Glomerular visceral epithelial cell (primary cell): ENCODE results near the gene PCDHA7.
"Not testable (repeated sequence)": the region's sequence is repeated elsewhere in the genome, so short reads cannot be mapped to it uniquely, and the experiment has no call there.

ENCODE experiments used
- DNase-seq: peaks from one replicate; pipeline ENCODE4 v3.0.0-alpha.2; 2016; ENCODE audit errors: extremely low spot score

Gene PCDHA7

DNA sequence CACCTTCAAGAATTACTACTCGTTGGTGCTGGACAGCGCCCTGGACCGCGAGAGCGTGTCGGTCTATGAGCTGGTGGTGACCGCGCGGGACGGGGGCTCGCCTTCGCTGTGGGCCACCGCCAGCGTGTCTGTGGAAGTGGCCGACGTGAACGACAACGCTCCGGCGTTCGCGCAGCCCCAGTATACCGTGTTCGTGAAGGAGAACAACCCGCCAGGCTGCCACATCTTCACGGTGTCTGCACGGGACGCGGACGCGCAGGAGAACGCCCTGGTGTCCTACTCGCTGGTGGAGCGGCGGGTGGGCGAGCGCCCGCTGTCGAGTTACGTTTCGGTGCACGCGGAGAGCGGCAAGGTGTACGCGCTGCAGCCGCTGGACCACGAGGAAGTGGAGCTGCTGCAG, 11.1 kb upstream of the PCDHA7 start:
- DNase-seq: not testable (repeated sequence)

DNA sequence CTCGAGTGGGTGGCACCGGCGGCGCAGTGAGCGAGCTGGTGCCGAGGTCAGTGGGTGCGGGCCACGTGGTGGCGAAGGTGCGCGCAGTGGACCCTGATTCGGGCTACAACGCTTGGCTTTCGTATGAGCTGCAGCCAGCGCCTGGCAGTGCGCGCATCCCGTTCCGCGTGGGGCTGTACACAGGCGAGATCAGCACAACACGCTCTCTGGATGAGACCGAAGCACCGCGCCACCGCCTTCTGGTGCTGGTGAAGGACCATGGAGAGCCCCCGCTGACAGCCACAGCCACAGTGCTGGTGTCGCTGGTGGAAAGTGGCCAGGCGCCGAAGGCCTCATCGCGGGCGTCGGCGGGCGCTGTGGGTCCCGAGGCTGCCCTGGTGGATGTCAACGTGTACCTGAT, 10.6 kb upstream of the PCDHA7 start:
- DNase-seq: no peak

DNA sequence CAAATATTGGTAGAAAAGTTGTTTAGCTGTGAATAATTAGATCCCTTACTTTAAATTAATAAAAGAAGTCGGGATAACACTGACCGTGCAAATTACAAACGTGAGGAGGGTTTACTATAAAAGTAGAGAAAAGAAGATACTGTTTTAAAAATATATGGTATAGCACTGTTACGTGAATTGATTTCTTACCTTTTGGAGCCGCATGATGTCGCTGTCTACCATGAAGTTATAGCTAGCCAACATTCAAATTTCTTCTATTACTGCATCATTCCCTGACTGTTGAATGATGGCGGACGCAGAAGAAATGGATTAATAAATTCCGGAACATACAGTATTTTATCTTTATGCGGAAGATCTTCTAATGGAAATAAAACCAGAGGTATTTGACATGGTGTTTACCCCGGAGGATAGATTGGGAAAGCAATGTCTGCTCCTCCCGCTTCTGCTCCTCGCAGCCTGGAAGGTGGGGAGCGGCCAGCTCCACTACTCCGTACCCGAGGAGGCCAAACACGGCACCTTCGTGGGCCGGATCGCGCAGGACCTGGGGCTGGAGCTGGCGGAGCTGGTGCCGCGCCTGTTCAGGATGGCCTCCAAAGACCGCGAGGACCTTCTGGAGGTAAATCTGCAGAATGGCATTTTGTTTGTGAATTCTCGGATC, 6.2 kb upstream of the PCDHA7 start, which contains the start of gene PCDHA6:
TSS of gene PCDHA6 (plus strand) at position 257 of the 658 bp plus-strand sequence. CDS start at position 389, 132 bp downstream.
- DNase-seq: no peak

DNA sequence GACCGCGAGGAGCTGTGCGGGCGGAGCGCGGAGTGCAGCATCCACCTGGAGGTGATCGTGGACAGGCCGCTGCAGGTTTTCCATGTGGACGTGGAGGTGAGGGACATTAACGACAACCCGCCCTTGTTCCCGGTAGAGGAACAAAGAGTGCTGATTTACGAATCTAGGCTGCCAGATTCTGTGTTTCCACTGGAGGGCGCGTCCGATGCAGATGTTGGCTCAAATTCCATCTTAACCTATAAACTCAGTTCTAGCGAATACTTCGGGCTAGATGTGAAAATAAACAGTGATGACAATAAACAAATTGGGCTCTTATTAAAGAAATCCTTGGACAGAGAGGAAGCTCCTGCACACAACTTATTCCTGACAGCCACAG, 5.7 kb upstream of the PCDHA7 start:
- no peak for DNase-seq

DNA sequence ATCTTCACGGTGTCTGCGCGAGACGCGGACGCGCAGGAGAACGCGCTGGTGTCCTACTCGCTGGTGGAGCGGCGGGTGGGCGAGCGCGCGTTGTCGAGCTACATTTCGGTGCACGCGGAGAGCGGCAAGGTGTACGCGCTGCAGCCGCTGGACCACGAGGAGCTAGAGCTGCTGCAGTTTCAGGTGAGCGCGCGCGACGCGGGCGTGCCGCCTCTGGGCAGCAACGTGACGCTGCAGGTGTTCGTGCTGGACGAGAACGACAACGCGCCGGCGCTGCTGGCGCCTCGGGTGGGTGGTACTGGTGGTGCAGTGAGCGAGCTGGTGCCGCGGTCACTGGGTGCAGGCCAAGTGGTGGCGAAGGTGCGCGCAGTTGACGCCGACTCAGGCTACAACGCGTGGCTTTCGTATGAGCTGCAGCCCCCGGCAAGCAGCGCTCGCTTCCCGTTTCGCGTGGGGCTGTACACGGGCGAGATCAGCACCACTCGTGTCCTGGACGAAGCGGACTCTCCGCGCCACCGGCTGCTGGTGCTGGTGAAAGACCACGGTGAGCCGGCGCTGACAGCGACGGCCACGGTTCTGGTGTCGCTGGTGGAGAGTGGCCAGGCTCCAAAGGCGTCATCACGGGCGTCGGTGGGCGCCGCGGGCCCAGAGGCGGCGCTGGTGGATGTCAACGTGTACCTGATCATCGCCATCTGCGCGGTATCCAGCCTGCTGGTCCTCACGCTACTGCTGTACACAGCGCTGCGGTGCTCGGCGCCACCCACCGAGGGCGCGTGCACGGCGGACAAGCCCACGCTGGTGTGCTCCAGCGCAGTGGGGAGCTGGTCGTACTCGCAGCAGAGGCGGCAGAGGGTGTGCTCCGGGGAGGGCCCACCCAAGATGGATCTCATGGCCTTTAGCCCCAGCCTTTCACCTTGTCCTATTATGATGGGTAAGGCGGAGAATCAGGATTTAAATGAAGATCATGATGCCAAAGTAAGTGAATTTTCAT, 4.3 kb upstream of the PCDHA7 start:
- DNase-seq: not testable (repeated sequence)

DNA sequence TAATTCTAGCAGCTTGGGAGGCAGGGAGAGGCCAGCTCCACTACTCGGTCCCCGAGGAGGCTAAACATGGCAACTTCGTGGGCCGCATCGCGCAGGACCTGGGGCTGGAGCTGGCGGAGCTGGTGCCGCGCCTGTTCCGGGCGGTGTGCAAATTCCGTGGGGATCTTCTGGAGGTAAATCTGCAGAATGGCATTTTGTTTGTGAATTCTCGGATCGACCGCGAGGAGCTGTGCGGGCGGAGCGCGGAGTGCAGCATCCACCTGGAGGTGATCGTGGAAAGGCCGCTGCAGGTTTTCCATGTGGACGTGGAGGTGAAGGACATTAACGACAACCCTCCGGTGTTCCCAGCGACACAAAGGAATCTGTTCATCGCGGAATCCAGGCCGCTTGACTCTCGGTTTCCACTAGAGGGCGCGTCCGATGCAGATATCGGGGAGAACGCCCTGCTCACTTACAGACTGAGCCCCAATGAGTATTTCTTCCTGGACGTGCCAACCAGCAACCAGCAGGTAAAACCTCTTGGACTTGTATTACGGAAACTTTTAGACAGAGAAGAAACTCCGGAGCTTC, 455 bp downstream of the PCDHA7 start:
- not testable (repeated sequence) for DNase-seq

DNA sequence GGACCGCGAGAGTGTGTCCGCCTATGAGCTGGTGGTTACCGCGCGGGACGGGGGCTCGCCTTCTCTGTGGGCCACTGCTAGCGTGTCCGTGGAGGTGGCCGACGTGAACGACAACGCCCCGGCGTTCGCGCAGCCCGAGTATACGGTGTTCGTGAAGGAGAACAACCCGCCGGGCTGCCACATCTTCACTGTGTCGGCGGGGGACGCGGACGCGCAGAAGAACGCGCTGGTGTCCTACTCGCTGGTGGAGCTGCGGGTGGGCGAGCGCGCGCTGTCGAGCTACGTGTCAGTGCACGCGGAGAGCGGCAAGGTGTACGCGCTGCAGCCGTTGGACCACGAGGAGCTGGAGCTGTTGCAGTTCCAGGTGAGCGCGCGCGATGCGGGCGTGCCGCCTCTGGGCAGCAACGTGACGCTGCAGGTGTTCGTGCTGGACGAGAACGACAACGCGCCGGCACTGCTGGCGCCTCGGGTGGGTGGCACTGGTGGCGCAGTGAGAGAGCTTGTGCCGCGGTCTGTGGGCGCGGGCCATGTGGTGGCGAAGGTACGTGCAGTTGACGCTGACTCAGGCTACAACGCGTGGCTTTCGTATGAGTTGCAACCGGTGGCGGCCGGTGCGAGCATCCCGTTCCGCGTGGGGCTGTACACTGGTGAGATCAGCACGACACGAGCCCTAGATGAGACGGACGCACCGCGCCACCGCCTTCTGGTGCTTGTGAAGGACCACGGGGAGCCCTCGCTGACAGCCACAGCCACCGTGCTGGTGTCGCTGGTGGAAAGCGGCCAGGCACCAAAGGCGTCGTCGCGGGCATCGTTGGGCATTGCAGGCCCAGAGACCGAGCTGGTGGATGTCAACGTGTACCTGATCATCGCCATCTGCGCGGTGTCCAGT, 1.8 kb downstream of the PCDHA7 start:
- DNase-seq: no peak

DNA sequence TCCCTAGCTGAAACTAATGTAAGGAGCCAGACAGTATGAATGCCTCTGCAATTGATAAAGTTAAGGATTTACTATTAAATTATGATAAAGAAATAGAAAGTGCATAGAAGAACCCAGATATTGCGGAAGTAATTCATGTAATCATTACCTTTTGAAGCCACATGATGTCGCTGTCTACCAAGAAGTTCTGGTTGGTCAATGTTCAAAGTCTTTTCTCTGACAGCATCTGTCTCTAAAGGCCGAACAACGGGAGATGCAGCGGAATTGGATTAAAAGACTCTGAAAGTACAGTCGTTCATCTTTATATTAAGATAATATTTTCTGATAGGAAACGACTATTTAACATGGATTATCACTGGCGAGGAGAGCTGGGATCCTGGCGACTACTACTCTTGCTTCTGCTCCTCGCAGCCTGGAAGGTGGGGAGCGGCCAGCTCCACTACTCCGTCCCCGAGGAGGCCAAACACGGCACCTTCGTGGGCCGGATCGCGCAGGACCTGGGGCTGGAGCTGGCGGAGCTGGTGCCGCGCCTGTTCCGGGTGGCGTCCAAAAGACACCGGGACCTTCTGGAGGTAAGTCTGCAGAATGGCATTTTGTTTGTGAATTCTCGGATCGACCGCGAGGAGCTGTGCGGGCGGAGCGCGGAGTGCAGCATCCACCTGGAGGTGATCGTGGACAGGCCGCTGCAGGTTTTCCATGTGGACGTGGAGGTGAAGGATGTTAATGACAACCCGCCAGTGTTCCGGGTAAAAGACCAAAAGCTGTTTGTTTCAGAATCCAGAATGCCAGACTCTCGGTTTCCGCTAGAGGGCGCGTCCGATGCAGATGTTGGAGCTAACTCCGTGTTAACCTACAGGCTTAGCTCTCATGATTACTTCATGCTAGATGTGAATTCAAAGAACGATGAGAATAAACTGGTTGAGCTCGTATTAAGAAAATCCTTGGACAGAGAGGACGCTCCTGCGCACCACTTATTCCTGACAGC, 7.2 kb downstream of the PCDHA7 start, which contains the start of gene PCDHA8:
TSS of gene PCDHA8 (plus strand) at position 210 of the 985 bp plus-strand sequence. CDS start at position 345, 135 bp downstream.
- DNase-seq: no peak

DNA sequence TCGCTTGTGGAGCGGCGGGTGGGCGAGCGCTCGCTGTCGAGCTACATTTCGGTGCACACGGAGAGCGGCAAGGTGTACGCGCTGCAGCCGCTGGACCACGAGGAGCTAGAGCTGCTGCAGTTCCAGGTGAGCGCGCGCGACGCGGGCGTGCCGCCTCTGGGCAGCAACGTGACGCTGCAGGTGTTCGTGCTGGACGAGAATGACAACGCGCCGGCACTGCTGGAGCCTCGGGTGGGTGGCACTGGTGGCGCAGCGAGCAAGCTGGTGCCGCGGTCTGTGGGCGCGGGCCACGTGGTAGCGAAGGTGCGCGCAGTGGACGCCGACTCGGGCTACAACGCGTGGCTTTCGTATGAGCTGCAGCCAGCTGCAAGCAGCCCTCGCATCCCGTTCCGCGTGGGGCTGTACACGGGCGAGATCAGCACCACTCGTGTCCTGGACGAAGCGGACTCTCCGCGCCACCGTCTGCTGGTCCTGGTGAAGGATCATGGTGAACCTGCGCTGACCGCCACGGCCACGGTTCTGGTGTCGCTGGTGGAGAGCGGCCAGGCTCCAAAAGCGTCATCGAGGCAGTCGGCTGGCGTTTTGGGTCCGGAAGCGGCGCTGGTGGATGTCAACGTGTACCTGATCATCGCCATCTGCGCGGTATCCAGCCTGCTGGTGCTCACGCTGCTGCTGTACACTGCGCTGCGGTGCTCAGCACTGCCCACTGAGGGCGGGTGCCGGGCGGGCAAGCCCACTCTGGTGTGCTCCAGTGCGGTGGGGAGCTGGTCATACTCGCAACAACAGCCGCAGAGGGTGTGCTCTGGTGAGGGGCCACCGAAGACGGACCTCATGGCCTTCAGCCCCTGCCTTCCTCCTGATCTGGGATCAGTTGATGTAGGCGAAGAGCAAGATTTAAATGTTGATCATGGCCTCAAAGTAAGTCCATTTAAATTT, 9.0 kb downstream of the PCDHA7 start:
- DNase-seq: no peak

DNA sequence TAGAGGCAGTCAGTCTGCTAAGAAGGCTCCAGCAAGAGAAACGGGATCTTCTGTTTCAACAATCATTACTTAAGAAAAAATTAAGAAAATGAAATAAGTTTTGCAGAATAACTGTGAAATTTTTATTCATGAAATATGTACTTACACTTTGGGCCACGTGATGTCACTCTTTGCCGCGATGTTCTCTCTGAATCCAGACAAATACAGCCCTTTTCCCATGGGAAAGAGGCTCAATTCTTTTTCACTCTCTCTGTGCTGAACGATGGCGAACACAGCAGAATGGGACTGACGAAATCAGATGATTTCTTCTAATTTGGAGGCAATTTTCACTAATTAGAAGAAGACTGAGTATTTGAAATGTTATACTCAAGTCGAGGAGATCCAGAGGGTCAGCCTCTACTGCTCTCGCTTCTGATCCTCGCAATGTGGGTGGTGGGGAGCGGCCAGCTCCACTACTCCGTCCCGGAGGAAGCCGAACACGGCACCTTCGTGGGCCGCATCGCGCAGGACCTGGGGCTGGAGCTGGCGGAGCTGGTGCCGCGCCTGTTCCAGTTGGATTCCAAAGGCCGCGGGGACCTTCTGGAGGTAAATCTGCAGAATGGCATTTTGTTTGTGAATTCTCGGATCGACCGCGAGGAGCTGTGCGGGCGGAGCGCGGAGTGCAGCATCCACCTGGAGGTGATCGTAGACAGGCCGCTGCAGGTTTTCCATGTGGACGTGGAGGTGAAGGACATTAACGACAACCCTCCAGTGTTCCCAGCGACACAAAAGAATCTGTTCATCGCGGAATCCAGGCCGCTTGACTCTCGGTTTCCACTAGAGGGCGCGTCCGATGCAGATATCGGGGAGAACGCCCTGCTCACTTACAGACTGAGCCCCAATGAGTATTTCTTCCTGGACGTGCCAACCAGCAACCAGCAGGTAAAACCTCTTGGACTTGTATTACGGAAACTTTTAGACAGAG, 14.4 kb downstream of the PCDHA7 start, which contains the start of gene PCDHA9:
TSS of gene PCDHA9 (plus strand) at position 244 of the 964 bp plus-strand sequence. CDS start at position 358, 114 bp downstream.
- not testable (repeated sequence) for DNase-seq

DNA sequence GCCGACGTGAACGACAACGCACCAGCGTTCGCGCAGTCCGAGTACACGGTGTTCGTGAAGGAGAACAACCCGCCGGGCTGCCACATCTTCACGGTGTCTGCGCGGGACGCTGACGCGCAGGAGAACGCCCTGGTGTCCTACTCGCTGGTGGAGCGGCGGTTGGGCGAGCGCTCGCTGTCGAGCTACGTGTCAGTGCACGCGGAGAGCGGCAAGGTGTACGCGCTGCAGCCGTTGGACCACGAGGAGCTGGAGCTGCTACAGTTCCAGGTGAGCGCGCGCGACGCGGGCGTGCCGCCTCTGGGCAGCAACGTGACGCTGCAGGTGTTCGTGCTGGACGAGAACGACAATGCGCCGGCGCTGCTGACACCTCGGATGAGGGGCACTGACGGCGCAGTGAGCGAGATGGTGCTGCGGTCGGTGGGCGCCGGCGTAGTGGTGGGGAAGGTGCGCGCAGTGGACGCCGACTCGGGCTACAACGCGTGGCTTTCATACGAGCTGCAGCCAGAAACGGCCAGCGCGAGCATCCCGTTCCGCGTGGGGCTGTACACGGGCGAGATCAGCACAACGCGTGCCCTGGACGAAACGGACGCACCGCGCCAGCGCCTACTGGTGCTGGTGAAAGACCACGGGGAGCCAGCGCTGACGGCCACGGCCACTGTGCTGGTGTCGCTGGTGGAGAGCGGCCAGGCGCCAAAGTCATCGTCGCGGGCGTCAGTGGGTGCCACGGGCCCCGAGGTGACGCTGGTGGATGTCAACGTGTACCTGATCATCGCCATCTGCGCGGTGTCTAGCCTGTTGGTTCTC, 16.0 kb downstream of the PCDHA7 start:
- DNase-seq: not testable (repeated sequence)

DNA sequence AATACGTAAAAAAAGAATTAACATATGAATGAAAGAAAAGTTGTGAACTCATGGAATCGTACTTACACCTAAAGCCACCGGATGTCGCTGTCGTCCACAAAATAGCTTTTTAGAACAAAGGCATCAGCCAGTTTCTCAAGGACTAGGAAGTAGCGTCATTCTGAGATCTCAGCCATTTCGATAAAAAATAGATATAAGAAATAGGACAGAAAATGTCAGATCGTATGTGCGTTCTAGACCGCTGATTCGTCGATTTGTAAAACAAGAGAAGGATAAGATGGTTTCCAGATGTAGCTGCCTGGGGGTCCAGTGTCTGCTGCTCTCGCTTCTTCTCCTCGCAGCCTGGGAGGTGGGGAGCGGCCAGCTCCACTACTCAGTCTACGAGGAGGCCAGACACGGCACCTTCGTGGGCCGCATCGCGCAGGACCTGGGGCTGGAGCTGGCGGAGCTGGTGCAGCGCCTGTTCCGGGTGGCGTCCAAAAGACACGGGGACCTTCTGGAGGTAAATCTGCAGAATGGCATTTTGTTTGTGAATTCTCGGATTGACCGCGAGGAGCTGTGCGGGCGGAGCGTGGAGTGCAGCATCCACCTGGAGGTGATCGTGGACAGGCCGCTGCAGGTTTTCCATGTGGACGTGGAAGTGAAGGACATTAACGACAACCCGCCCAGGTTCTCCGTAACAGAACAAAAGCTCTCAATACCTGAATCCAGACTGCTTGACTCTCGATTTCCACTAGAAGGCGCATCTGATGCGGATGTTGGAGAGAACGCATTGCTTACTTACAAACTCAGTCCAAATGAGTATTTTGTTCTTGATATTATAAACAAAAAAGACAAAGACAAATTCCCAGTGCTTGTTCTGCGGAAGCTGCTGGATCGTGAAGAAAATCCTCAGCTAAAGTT, 22.0 kb downstream of the PCDHA7 start, which contains the start of gene PCDHA10:
TSS of gene PCDHA10 (plus strand) at position 126 of the 903 bp plus-strand sequence. CDS start at position 278, 152 bp downstream.
- no peak for DNase-seq

DNA sequence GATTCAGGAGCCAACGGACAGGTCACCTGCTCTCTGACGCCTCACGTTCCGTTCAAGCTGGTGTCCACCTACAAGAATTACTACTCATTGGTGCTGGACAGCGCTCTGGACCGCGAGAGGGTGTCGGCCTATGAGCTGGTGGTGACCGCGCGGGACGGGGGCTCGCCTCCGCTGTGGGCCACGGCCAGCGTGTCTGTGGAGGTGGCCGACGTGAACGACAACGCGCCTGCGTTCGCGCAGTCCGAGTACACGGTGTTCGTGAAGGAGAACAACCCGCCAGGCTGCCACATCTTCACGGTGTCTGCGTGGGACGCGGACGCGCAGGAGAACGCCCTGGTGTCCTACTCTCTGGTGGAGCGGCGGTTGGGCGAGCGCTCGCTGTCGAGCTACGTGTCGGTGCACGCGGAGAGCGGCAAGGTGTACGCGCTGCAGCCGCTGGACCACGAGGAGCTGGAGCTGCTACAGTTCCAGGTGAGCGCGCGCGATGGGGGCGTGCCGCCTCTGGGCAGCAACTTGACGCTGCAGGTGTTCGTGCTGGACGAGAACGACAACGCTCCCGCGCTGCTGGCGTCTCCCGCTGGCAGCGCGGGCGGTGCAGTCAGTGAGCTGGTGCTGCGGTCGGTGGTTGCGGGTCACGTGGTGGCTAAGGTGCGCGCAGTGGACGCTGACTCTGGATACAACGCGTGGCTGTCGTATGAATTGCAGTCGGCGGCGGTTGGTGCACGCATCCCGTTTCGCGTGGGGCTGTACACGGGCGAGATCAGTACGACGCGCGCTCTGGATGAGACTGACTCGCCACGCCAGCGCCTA, 23.3 kb downstream of the PCDHA7 start:
- DNase-seq: no peak

DNA sequence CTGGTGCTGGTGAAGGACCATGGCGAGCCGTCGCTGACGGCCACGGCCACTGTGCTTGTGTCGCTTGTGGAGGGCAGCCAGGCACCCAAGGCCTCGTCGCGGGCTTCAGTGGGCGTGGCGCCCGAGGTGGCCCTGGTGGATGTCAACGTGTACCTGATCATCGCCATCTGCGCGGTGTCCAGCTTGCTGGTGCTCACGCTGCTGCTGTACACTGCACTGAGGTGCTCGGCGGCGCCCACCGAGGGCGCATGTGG, 23.8 kb downstream of the PCDHA7 start:
- no peak for DNase-seq
